GM12874 (cell line): Measurements from ENCODE around the gene SYTL2.

Experiments used
- TF ChIP-seq, protein P1 (sequence below): IDR thresholded peaks from 2 replicates; pipeline ENCODE4 v1.5.1; 2011; ENCODE audit warnings: low read depth, mild to moderate bottlenecking, control low read depth, low read length, moderate library complexity; ENCODE audit not compliant: insufficient read depth

Gene SYTL2

DNA sequence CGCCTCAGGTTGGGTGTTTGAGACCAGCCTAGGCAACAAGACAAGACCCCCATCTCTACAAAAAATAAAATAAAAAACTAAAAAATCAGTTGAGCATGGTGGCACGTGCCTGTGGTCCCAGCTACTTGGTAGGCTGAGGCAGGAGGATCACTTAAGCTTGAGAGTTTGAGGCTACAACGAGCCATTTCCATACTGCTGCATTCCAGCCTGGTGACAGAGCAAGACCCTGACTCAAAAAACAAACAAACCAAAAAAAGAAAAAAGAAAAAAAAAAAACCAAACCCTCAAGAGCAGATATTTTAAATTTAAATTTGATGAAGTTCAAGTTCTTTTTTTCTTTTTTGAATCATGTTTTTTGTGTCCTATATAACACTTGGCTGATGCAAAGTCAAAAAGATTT lies 37.1 kb upstream of the SYTL2 start:
- TF ChIP-seq, protein P1, sequence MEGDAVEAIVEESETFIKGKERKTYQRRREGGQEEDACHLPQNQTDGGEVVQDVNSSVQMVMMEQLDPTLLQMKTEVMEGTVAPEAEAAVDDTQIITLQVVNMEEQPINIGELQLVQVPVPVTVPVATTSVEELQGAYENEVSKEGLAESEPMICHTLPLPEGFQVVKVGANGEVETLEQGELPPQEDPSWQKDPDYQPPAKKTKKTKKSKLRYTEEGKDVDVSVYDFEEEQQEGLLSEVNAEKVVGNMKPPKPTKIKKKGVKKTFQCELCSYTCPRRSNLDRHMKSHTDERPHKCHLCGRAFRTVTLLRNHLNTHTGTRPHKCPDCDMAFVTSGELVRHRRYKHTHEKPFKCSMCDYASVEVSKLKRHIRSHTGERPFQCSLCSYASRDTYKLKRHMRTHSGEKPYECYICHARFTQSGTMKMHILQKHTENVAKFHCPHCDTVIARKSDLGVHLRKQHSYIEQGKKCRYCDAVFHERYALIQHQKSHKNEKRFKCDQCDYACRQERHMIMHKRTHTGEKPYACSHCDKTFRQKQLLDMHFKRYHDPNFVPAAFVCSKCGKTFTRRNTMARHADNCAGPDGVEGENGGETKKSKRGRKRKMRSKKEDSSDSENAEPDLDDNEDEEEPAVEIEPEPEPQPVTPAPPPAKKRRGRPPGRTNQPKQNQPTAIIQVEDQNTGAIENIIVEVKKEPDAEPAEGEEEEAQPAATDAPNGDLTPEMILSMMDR: no peak

DNA sequence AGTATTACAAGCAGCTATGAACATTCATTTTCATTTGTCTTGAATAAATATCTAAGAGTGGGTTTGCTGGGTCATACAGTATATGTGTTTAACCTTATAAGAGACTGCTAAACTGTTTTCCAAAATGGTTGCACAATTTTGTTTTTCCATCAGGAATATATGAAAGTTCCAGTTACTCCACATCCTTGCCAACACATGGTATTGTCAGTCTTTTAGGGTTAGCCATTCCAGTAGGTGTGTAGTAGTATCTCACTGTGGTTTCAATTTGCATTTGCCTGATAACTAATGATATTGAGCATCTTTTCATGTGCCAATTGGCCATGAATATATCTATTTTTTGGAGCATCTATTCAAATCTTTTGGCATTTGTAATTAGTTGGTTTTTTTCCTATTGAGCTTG lies 36.5 kb upstream of the SYTL2 start:
- TF ChIP-seq, protein P1: no peak

DNA sequence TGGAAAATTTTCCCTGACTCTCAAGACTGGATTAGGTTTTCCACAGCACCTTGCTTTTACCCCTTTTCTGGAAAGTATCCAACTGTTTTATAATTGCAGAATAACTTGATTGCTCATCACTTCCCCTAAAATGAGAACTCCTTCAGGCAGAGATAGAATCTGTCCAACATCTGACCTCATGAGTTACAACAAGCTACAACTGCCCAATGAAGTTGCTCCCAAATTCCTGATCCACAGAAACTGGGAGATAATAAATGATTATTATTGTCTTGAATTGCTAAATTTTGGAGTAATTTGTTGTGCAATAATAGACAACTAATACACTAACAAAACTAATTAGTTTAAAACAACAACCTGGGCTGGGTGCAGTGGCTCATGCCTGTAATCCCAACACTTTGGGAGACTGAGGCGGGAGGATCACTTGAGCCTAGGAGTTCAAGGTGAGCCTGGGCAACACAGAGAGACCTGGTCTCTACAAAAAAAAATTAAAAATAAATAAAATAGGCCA lies 34.2 kb upstream of the SYTL2 start:
- TF ChIP-seq, protein P1: no peak

DNA sequence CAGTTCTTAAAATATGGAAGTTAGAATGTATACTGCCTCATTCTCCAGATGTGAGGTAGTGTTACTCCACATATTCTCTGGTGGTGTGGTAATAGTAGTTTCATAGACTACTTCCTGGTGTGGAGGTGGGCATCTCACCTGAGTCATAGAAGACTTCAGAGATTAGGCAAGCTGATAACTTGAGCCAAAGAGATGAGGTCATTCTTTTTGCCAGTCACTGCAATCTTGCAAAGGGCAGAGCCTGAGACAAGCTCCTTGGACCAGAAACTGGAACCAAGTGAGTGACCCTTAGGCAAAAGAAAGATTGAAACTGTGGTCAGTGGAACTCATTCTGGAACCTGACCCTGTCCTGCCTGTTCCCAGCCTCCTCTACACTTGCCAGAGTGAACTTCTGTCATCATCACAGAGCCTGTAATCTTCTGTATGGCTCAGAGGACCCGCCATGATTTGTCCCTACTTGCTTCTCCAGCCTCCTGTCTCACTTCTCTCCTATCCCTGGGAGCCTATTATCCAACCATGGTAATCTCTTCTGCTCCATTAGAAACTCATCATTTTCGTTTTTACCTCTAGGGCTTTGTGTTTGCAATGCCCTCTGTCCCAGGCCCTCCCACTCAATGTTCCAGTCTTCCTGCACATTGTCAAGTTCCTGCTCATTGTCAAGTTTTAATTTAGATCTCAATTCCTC lies 33.6 kb upstream of the SYTL2 start:
- TF ChIP-seq, protein P1: no peak

DNA sequence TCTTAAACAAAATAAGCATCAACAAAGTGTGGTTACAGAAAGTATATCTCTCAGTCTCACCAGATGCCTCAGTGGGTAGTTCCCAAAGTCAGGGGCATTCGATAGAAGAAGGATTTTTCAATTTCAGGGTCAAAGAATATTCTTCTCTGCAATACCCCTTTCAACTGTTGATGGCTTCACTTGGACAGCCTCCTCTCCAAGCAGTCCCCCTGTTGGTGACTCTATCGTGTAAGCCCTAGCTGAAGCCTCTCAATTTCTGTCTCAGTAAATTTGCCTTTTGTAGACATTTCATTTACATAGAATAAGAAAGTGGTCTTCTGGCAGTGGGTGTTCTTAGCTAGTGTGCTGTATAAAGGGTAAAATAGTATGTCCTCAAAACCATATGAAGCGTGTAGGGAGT lies 33.0 kb upstream of the SYTL2 start:
- TF ChIP-seq, protein P1: no peak

DNA sequence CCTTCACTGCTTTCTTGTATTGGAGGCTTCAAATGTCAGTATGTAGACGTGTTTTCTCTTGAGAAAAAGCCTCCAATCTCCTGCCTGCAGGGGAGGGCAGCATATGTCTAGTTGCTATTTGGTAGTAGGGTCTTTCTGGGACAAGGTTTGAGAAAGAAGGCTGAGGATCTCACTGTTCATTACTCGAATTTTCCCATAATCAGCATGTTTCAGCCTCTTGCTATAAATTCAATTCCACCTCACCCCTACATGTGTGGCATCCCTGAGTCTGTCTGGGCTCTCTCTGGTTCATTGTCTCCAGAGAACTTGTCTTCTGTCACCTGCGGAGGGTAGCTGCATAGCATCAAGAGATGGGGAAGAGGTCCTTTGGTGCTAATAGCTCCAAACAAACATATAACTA lies 24.8 kb upstream of the SYTL2 start:
- TF ChIP-seq, protein P1: no peak

DNA sequence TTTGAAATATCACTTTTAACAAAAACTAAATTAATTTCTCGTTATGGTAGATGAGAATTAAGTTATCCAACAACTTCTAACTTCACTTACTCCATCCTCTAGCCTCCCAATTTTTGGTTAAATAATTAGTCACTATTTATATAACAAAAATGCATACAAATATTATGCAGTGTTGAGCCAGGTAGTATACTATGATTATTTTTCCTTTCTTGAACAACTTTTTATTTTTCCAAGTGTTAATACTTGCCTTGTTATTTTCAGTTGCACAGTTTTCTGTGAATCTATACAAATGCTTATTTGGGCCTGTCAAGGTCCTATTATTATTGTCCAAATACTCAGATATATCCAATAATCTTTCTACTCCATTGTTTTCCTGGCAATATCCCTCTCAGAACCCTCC lies 24.3 kb upstream of the SYTL2 start:
- TF ChIP-seq, protein P1: no peak

DNA sequence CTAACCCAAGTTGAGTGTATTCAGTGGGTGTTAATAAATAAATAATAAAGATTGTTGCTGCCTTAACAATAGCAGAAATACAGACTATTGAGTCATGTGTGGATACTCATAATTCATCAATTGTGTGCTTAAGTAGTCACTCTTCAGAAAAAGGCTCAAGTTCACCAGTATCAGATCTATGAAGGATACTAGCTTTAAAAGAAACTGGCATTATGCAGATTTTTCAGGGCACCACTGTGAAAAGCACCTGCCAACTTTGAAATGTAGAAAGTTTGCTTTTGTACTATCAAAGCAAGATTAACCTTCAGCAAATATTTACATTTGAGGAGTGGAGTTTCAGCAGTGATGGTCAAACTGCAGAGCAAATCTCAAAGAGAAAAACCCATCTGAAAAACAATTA lies 20.1 kb upstream of the SYTL2 start:
- TF ChIP-seq, protein P1: no peak
